Measurements from ENCODE around the gene COX14. TPM values are rescaled to one million over a fixed set of nuclear protein-coding genes. Genes with fewer than 3 reads are reported as not detected.

The COX14 gene
- total and polyA plus RNA-seq, 4 donors: 31.2 to 85.3 (median 70.4) TPM

DNA sequence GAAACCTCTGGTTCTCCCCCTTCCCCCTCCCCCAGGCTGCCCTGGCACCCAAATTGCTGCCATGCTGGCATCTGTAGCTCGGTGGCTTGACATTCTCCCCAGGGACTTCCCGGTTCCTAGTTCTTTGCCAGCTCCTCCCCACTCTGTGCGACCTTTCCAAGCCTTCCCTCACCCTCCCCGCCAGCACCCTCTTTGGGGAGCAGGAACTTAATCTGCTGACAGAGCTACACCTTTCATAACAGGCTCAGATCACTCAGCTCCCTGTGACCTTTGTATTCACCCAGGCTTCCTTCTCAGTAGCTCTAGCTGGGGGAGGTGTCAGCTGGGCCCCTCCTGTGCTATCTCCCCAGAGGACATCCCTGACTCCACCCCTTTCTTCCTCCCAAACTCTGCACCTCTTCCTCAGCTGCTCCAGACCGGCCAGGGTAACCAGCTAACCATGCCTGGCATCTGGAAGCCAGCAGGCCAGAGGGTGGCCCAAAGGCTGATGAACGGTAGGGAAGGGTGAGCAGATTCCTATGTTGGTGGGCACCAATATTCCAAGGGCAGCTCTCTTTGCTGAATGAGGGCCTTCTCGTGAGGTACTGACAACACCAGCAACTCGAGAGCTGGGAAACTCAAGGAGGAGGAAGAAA is 1.8 kb upstream of the COX14 start:
- H3K4me3 ChIP-seq: no peak overlapping the region
- TF ChIP-seq, protein P1, sequence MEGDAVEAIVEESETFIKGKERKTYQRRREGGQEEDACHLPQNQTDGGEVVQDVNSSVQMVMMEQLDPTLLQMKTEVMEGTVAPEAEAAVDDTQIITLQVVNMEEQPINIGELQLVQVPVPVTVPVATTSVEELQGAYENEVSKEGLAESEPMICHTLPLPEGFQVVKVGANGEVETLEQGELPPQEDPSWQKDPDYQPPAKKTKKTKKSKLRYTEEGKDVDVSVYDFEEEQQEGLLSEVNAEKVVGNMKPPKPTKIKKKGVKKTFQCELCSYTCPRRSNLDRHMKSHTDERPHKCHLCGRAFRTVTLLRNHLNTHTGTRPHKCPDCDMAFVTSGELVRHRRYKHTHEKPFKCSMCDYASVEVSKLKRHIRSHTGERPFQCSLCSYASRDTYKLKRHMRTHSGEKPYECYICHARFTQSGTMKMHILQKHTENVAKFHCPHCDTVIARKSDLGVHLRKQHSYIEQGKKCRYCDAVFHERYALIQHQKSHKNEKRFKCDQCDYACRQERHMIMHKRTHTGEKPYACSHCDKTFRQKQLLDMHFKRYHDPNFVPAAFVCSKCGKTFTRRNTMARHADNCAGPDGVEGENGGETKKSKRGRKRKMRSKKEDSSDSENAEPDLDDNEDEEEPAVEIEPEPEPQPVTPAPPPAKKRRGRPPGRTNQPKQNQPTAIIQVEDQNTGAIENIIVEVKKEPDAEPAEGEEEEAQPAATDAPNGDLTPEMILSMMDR (IDR thresholded peaks at IDR 0.05; ENCODE audit: control extremely low read depth, extremely low read depth): no peak
- DNase-seq (no peak), ATAC-seq (ENCODE audit: insufficient read depth, low FRiP score) (no peak)
- H3K27me3 ChIP-seq (ENCODE audit: control insufficient read depth in 3 of 3, insufficient read depth in 3 of 3, low read length in 2 of 3): no peaks in the 10 kb centered on the region
- H3K9ac ChIP-seq (ENCODE audit: insufficient read depth in 1 of 2, low read length in 2 of 2): no peak overlapping the region
- 45 to 74% methylated on average over 8 of the region's 8 CpGs for WGBS, 2 donors
- peak overlapping the region; percentile 73 to 88 for H3K27ac ChIP-seq (ENCODE audit: low read depth in 1 of 2, low read length in 1 of 2)
- H3K36me3 ChIP-seq (ENCODE audit: control insufficient read depth in 4 of 4, insufficient read depth in 4 of 4, low read length in 4 of 4): peaks cover 0 to 3% (median 0%) of the 10 kb centered on the region in 4 donors
- no peaks in the 10 kb centered on the region for H3K9me3 ChIP-seq (ENCODE audit: control insufficient read depth in 4 of 4, insufficient read depth in 3 of 4, low read length in 3 of 4)
- peaks cover 0 to 12% (median 0%) of the 10 kb centered on the region in 5 donors for H3K4me1 ChIP-seq (ENCODE audit: control insufficient read depth in 5 of 5, insufficient read depth in 5 of 5, low read length in 5 of 5)

DNA sequence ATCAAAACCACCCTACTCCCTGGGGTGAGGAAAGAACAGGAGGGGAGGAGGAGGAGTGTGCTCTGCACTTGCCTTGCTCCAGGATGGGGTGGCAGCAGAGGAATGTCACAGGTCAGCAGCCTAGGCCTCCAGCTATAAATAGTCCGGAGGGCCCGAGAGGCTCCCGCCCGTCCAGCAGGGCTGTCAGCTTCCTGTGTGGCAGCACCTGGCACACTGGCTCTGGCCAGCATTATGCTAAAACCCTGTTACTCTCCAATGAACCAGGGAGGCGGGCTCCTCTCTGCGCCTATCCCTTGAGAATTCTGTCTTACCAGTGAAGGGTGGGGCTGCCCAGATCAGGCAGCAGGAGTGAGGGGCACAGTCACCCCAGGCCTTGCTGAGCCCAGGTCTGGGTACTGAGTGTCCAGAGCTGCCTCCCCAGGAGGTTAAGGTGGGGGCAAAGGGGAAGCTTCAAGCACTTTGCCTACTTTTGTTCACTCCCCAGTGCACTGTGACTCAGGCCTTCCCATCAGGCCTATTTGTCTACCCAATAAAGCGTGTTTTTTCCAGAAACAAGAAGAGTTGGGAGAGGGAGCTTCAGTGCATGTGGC is 1.2 kb upstream of the COX14 start:
- H3K27ac ChIP-seq (ENCODE audit: low read depth in 1 of 2, low read length in 1 of 2): peak overlapping the region; percentile 73 to 88
- TF ChIP-seq, protein P1 (IDR thresholded peaks at IDR 0.05; ENCODE audit: control extremely low read depth, extremely low read depth): no peak
- DNase-seq: peak in 1 of 3 donors; percentile 23
- WGBS, 2 donors: 31 to 34% methylated on average over 7 of the region's 7 CpGs
- H3K36me3 ChIP-seq (ENCODE audit: control insufficient read depth in 4 of 4, insufficient read depth in 4 of 4, low read length in 4 of 4): peaks cover 0 to 4% (median 2%) of the 10 kb centered on the region in 4 donors
- no peak overlapping the region for H3K9ac ChIP-seq (ENCODE audit: insufficient read depth in 1 of 2, low read length in 2 of 2)
- peaks cover 0 to 12% (median 0%) of the 10 kb centered on the region in 5 donors for H3K4me1 ChIP-seq (ENCODE audit: control insufficient read depth in 5 of 5, insufficient read depth in 5 of 5, low read length in 5 of 5)
- H3K4me3 ChIP-seq: no peak overlapping the region
- H3K27me3 ChIP-seq (ENCODE audit: control insufficient read depth in 3 of 3, insufficient read depth in 3 of 3, low read length in 2 of 3): no peaks in the 10 kb centered on the region
- H3K9me3 ChIP-seq (ENCODE audit: control insufficient read depth in 4 of 4, insufficient read depth in 3 of 4, low read length in 3 of 4): no peaks in the 10 kb centered on the region
- no peak for ATAC-seq (ENCODE audit: insufficient read depth, low FRiP score)

DNA sequence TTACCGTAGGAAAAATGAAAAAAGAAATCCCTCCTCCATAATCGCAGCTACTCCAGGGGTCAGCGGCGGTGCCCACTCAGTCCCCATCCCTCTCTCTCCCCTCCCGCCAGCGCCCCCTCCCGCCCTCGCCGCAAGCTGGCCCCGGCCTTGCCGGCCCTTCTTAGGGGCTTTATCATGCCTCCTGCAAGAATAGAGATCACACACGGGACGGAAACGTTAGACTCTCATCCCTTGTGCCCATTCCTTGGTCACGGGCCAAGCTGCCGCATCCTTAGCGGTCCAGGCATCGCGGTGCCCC is 692 bp upstream of the COX14 start:
- ATAC-seq (ENCODE audit: insufficient read depth, low FRiP score): no peak
- H3K9ac ChIP-seq (ENCODE audit: insufficient read depth in 1 of 2, low read length in 2 of 2): no peak overlapping the region
- peaks cover 0 to 12% (median 0%) of the 10 kb centered on the region in 5 donors for H3K4me1 ChIP-seq (ENCODE audit: control insufficient read depth in 5 of 5, insufficient read depth in 5 of 5, low read length in 5 of 5)
- WGBS, 2 donors: 10 to 14% methylated on average over 19 of the region's 19 CpGs
- no peaks in the 10 kb centered on the region for H3K27me3 ChIP-seq (ENCODE audit: control insufficient read depth in 3 of 3, insufficient read depth in 3 of 3, low read length in 2 of 3)
- DNase-seq: no peak
- TF ChIP-seq, protein P1 (IDR thresholded peaks at IDR 0.05; ENCODE audit: control extremely low read depth, extremely low read depth): no peak
- peak overlapping the region; percentile 65 to 88 for H3K27ac ChIP-seq (ENCODE audit: low read depth in 1 of 2, low read length in 1 of 2)
- peaks cover 0 to 4% (median 2%) of the 10 kb centered on the region in 4 donors for H3K36me3 ChIP-seq (ENCODE audit: control insufficient read depth in 4 of 4, insufficient read depth in 4 of 4, low read length in 4 of 4)
- no peak overlapping the region for H3K4me3 ChIP-seq
- H3K9me3 ChIP-seq (ENCODE audit: control insufficient read depth in 4 of 4, insufficient read depth in 3 of 4, low read length in 3 of 4): no peaks in the 10 kb centered on the region
